SIG-M5 (cell line): ENCODE measurements around the gene PPP4R3B.
"Not testable (repeated sequence)": the region's sequence is repeated elsewhere in the genome, so short reads cannot be mapped to it uniquely, and the experiment has no call there.

ENCODE experiments used
- DNase-seq: peaks from one replicate; lab custom pipeline; 2025; lab: John Stamatoyannopoulos, UW

PPP4R3B gene

GRCh38 chr2:55595536-55595935 lies 21.9 kb downstream of the PPP4R3B start:
- no peak for DNase-seq

GRCh38 chr2:55592130-55592529 lies 25.3 kb downstream of the PPP4R3B start:
- DNase-seq, result no peak

- no peak for DNase-seq
These were observed 26.5 kb downstream of the PPP4R3B start for GRCh38 chr2:55590810-55591440.

- no peak for DNase-seq
These were observed 31.9 kb downstream of the PPP4R3B start for GRCh38 chr2:55585451-55586080.

DNA sequence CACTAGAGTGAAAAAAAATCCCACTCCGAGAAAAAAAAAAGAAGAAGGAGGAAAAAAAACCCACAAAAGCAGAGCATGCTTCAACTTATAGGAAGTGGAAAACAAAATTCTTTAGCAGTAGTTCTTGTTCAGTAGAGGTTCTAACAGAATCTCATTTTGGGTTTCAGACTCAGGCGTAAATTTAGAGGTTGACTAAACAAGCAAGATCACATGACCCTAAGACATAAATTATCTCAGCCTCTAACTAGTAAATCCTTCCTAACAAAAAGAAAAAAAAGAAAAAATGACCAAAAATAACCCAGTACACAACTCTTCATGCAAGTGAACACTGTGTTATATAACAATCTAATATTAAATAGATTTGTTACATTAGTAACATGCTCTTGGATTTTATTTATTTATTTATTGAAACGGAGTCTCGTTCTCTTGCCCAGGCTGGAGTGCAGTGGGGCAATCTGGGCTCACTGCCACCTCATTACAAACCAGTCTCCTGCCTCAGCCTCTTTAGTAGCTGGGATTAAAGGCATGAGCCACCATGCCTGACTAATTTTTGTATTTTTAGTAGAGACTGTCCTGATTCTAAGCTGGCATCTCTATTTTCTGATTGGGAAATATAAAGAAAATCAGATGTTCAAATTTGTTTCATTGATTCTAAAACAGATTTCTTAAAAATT lies 35.4 kb downstream of the PPP4R3B start:
- DNase-seq, result no peak

GRCh38 chr2:55581435-55581834 lies 36.0 kb downstream of the PPP4R3B start:
- DNase-seq, result no peak

GRCh38 chr2:55569002-55569401 lies 48.4 kb downstream of the PPP4R3B start:
- DNase-seq, result not testable (repeated sequence)

DNA sequence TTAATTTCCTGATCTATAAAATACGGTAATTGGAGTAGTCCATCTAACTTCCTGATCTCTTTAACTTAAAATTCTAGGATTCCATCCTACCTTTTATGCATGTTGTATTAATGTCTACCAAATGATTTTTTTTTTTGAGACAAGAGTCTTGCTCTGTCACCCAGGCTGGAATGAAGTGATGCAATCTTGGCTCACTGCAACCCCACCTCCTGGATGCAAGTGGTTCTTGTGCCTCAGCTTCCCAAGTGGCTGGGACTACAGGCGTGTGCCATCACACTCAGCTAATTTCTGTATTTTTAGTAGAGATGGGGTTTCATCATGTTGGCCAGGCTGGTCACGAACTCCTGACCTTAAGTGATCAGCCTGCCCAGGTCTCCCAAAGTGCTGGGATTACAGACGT lies 50.1 kb downstream of the PPP4R3B start:
- no peak for DNase-seq

- no peak for DNase-seq
These were observed 51.8 kb downstream of the PPP4R3B start for GRCh38 chr2:55565613-55566012.

GRCh38 chr2:55560855-55561254 lies 56.6 kb downstream of the PPP4R3B start:
- no peak for DNase-seq

- DNase-seq, result no peak
These were observed 60.6 kb downstream of the PPP4R3B start for GRCh38 chr2:55556809-55557208.

GRCh38 chr2:55555977-55556376 lies 61.4 kb downstream of the PPP4R3B start:
- no peak for DNase-seq

DNA sequence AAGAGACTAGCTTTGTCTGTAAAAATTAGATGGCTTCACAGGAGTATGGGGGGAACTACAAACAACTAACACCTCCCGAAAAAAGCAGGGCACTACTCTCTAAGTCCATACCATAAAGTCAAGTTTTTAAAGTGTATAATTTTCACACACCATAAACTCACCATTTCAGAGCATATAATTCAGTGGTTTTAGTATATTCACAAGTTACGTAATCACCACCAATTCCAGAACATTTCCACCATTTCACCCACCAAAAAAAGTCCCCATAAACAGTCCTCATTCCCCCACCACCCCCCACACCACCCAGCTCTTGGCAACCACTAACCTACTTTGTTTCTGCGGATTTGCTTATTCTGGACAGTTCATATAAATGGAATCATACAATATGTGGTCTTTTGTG lies 64.1 kb downstream of the PPP4R3B start:
- no peak for DNase-seq

GRCh38 chr2:55550368-55551102 lies 66.9 kb downstream of the PPP4R3B start:
- no peak for DNase-seq

GRCh38 chr2:55547679-55548078 lies 69.7 kb downstream of the PPP4R3B start:
- DNase-seq, result not testable (repeated sequence)

- DNase-seq, result no peak
These were observed 70.4 kb downstream of the PPP4R3B start for GRCh38 chr2:55547001-55547400.

DNA sequence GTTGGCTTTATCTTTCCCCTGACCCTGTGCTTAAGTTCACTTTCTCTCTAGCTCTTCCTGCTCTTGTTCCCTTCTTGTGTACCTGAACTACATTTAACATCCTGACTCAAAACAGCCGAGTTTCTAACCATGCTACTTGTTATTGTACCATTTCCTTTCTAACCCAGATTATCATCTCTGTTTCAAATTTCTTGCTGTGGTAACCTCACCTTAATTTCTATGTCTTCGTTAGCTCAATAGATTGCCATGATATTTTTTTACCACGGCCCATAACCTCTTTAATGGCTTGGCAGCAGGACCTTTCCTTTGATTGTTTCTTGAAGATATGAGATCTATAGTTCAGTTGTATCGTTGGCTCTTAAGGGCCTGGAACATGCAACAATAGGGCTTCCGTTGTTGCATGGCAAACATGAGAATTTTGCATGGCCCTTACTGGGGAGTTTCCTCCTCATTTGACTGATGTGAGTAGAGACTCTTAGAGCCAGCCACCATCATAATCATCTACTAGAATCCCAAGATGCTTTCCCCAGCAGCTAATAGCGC lies 86.8 kb downstream of the PPP4R3B start:
- DNase-seq, result no peak

DNA sequence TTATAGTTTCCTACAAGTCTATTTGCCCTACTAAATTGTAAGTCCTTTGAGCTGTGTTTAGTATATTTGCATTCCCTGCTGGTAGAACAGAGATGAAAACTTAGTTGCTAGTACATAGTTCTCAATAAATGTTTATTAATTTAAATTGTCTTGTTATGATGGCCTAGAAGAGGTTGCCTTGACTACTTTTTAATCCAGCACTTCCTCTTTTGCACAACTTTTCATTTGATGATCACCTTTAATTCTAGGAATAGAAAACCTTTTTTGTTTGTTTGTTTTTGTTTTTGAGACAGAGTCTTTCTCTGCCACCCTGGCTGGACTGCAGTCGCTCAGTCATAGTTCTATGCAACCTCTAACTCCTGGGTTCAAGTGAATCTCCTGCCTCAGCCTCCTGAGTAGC lies 91.2 kb downstream of the PPP4R3B start:
- DNase-seq, result no peak

DNA sequence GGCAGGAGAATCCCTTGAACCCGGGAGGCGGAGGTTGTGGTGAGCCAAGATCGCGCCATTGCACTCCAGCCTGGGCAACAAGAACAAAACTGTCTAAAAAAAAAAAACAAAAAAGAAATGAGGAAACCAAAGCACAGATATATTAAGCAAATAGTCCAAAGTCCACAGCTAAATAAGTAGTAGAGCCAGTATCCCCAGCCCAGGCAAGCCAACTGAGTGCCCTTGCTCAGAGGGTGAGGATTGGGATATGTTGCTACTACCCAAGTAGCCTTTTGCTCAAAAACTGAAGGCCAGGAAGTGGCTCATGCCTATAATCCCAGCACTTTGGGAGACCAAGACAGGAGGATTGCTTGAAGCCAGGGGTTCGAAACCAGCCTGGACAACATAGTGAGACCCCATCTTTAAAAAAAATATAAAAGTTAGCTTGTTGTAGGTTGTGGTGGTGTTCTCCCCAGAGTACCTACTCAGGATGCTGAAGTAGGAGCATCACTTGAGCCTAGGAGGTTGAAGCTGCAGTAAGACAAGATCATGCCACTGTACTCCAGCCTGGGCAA lies 92.5 kb downstream of the PPP4R3B start:
- DNase-seq, result no peak

- no peak for DNase-seq
These were observed 97.2 kb downstream of the PPP4R3B start for GRCh38 chr2:55519938-55520885.

GRCh38 chr2:55518841-55519165 lies 98.6 kb downstream of the PPP4R3B start:
- DNase-seq, result no peak
